KMS-11 (cell line): Measurements from ENCODE around the gene ZDHHC8.

Source experiments
- H2AFZ ChIP-seq: fragments of 200-600 bp; sonication (generic); 2 replicates; pipeline ENCODE4 v1.6.1; 2016; ENCODE audit warnings: antibody characterized with exemption, mixed run types, low read depth
- H3K27ac ChIP-seq: fragments of 200-600 bp; sonication (generic); 2 replicates; pipeline ENCODE4 v1.6.1; 2016; ENCODE audit warnings: mild to moderate bottlenecking, mixed run types
- H3K27me3 ChIP-seq: fragments of 200-600 bp; sonication (generic); 2 replicates; pipeline ENCODE4 v1.6.1; 2017; ENCODE audit warnings: mild to moderate bottlenecking, low read depth, mixed run types, moderate library complexity; ENCODE audit not compliant: insufficient read depth
- H3K36me3 ChIP-seq: fragments of 200-600 bp; sonication (generic); 2 replicates; pipeline ENCODE4 v1.6.1; 2017; ENCODE audit warnings: mild to moderate bottlenecking, mixed run types; ENCODE audit not compliant: insufficient read depth
- H3K4me1 ChIP-seq: fragments of 200-600 bp; sonication (generic); 2 replicates; pipeline ENCODE4 v1.6.1; 2016; ENCODE audit warnings: mild to moderate bottlenecking, low read depth, mixed run types; ENCODE audit not compliant: poor library complexity, severe bottlenecking
- H3K4me2 ChIP-seq: fragments of 200-600 bp; sonication (generic); 2 replicates; pipeline ENCODE4 v1.7.0; 2016; ENCODE audit warnings: mild to moderate bottlenecking, mixed run types
- H3K4me3 ChIP-seq: fragments of 200-600 bp; sonication (generic); IDR thresholded peaks from 2 replicates; pipeline ENCODE4 v1.6.1; 2017; ENCODE audit warnings: low read depth, low read length, mixed read lengths; ENCODE audit not compliant: insufficient read depth
- H3K79me2 ChIP-seq: fragments of 200-600 bp; sonication (generic); 2 replicates; pipeline ENCODE4 v1.6.1; 2016; ENCODE audit warnings: low read depth, mixed run types; ENCODE audit not compliant: insufficient read depth
- H3K9ac ChIP-seq: fragments of 200-600 bp; sonication (generic); 2 replicates; pipeline ENCODE4 v1.6.1; 2016; ENCODE audit warnings: mild to moderate bottlenecking, mixed run types
- H4K20me1 ChIP-seq: fragments of 200-600 bp; sonication (generic); 2 replicates; pipeline ENCODE4 v1.6.1; 2016; ENCODE audit warnings: mild to moderate bottlenecking, mixed run types; ENCODE audit not compliant: insufficient read depth
- TF ChIP-seq, protein P1 (sequence below): fragments of 200-600 bp; sonication (generic); conservative IDR thresholded peaks from 2 replicates; pipeline ENCODE4 v1.6.1; 2017; ENCODE audit warnings: low read depth, mild to moderate bottlenecking, antibody characterized with exemption, low read length, moderate library complexity, mixed read lengths

Gene ZDHHC8

DNA sequence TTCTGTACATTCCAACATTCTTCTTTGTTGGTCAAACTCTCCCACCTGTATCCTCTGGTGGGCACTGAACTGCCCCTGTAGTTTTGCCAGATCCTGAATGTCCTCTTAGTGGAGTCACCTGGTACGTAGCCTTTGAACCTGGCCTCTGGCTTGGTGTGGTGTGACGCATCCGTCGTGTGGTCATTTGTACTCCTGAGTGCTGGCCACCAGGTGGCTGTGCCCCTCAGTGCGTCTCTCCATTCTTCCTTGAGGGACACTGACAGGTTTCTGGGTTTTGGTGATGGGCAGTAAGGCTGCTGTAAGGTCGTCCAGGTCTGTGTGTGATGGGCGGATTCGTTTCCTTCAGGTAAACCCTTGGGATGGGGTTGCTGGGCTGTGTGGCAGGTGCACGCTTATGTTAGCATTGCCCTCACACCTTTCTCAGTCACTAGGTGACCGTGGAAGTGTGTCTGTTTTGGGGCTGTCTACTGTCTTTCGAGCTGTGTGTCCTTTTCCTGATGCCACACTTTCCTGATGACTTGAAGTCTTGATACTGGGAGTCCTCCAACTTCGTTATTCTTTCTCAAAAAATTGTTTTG is 29.3 kb upstream of the ZDHHC8 start:
- Histone ChIP-seq H2AFZ (no peak overlapping the region), H3K36me3 (peaks cover 6% of the 10 kb centered on the region; the same call in 1 of the 2 replicates), H3K4me2 (no peak overlapping the region), H3K79me2 (no peaks in the 10 kb centered on the region), H3K4me3 (no peak overlapping the region), H3K27ac (no peak overlapping the region), H3K27me3 (no peaks in the 10 kb centered on the region), H3K4me1 (no peaks in the 10 kb centered on the region), H3K9ac (no peak overlapping the region), H4K20me1 (no peaks in the 10 kb centered on the region)
- TF ChIP-seq, protein P1, sequence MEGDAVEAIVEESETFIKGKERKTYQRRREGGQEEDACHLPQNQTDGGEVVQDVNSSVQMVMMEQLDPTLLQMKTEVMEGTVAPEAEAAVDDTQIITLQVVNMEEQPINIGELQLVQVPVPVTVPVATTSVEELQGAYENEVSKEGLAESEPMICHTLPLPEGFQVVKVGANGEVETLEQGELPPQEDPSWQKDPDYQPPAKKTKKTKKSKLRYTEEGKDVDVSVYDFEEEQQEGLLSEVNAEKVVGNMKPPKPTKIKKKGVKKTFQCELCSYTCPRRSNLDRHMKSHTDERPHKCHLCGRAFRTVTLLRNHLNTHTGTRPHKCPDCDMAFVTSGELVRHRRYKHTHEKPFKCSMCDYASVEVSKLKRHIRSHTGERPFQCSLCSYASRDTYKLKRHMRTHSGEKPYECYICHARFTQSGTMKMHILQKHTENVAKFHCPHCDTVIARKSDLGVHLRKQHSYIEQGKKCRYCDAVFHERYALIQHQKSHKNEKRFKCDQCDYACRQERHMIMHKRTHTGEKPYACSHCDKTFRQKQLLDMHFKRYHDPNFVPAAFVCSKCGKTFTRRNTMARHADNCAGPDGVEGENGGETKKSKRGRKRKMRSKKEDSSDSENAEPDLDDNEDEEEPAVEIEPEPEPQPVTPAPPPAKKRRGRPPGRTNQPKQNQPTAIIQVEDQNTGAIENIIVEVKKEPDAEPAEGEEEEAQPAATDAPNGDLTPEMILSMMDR, result no peak

DNA sequence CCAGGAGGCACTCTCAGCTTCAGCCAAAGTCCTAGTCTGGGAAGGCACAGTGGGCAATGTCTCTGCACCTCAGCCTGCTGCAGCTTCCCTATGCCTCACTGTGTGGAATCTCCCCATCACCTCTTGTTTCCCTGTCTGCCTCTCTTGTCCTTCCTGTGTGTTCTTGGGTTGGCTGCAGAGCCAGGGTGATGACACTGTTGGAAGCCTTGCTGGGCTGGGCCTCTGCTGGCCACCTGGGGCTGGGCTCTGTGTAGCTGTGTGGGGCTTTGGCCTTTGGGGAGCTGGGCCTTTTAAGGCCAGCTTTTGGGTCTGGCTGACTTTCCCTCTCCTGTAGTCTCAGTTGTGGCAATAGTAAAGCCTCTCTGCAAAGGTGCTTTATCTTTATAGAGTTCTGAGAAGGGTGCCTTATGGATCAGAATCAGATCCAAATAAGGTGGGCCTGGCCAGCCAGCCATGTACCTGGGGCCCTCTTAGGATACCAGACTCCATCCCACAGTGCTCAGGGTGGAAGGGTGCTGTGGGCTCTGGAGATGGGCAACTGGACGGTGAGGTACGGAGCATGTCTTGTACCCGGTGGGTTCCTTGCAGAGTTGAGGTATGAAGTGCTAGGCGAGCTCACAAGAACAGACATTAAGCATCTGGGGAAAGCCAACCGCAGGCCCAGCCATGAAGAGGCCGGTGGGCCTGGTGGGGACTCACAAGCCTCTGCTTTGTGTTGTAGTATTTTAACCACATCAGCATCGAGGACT is 26.0 kb upstream of the ZDHHC8 start:
- Histone ChIP-seq H3K27ac (no peak overlapping the region), H3K36me3 (no peaks in the 10 kb centered on the region), H3K79me2 (no peaks in the 10 kb centered on the region), H3K9ac (no peak overlapping the region), H3K27me3 (no peaks in the 10 kb centered on the region), H3K4me1 (no peaks in the 10 kb centered on the region), H2AFZ (no peak overlapping the region), H3K4me2 (no peak overlapping the region), H3K4me3 (no peak overlapping the region), H4K20me1 (no peaks in the 10 kb centered on the region)
- TF ChIP-seq, protein P1, result no peak

DNA sequence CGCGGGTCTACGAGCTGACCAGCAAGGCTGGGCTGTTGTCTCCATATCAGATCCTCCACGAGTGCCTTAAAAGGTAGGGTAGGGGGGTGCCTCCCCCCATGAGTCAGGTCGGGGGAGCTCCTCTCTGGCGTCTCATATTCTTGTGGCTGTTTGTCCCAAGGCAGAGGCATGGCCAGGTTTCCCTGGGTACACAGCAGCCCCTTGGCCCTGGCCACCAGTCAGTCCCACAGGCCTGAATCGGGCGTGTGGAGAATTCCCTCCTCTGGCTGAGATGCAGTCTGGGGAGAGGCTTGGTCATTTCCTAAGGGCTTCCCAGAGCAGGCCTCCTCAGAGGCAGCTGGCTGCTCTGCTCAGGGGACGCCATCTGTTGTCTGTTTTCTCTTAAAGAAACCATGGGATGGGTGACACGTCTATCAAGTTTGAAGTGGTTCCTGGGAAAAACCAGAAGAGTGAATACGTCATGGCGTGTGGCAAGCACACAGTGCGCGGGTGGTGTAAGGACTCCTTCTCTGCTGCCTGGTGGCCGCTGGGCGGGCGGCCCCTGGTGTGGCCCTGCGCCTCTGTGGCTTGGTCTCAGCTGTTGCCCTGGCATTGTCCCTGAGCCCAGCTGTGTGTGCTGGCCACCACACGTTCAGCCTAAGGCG is 25.3 kb upstream of the ZDHHC8 start:
- TF ChIP-seq, protein P1, result no peak
- H3K9ac ChIP-seq, result no peak overlapping the region
- no peaks in the 10 kb centered on the region for H3K27me3 ChIP-seq
- no peak overlapping the region for H2AFZ ChIP-seq
- no peaks in the 10 kb centered on the region for H3K79me2 ChIP-seq
- H3K4me2 ChIP-seq, result no peak overlapping the region
- no peaks in the 10 kb centered on the region for H3K36me3 ChIP-seq
- no peaks in the 10 kb centered on the region for H4K20me1 ChIP-seq
- no peaks in the 10 kb centered on the region for H3K4me1 ChIP-seq
- no peak overlapping the region for H3K27ac ChIP-seq
- no peak overlapping the region for H3K4me3 ChIP-seq

DNA sequence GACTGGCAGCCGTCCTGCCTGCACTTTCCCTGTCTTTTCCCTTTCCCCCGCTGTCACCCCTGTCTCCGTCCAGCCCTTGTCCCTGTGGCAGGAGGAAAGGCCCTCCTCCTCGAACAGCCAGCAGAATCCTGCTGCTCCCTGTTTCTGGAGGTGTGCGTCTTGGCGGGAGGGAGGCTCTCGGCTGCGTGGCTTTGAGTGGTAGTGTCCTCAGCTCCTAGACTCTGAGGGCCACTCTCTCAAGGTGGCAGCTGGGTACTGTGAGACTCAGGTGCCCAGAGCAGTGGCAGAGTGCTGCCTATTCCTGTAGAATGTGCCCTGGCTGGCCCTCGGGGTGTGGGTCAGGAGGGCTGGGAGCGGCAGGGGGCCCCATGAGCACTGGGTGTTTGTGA is 24.8 kb upstream of the ZDHHC8 start:
- no peak overlapping the region for H3K4me3 ChIP-seq
- H3K36me3 ChIP-seq, result no peaks in the 10 kb centered on the region
- no peaks in the 10 kb centered on the region for H4K20me1 ChIP-seq
- H3K27ac ChIP-seq, result no peak overlapping the region
- H2AFZ ChIP-seq, result no peak overlapping the region
- H3K9ac ChIP-seq, result no peak overlapping the region
- no peaks in the 10 kb centered on the region for H3K4me1 ChIP-seq
- TF ChIP-seq, protein P1, result no peak
- H3K79me2 ChIP-seq, result no peaks in the 10 kb centered on the region
- H3K27me3 ChIP-seq, result no peaks in the 10 kb centered on the region
- H3K4me2 ChIP-seq, result no peak overlapping the region
